K562 (cell line): ENCODE data around the gene EGLN1. TPM values are rescaled to one million over a fixed set of nuclear protein-coding genes. Genes with fewer than 3 reads are reported as not detected.
A peak's percentile ranks its signal among the peaks of the same experiment; 100 is the strongest.
"Not testable (repeated sequence)": the region's sequence is repeated elsewhere in the genome, so short reads cannot be mapped to it uniquely, and the experiment has no call there.

Experiments used
- ATAC-seq: fragments of 200-7000 bp; cut with Tn5 transposase; 3 replicates; pipeline ENCODE4 v1.9.1; 2020; ENCODE audit warnings: moderate library complexity
- BruUV-seq: library from RNA; stranded (reverse); fragments of 400-500 nt; replicated peaks from 2 replicates; lab custom pipeline; 2021; lab: Mats Ljungman, UMichigan
- CTCF ChIA-PET: fragments of 300-600 bp; formaldehyde crosslinking; extraction: SDS; loops from one replicate; lab custom pipeline; 2021; ENCODE audit warnings: low intra/inter-chr PET ratio; lab: Yijun Ruan, JAX
- POLR2A ChIA-PET: fragments of 300-600, 350-650 bp; sonication (Branson Sonifier 250); formaldehyde crosslinking; extraction: SDS; loops from one replicate; lab custom pipeline; 2021; ENCODE audit warnings: antibody characterized with exemption, inconsistent platforms; lab: Yijun Ruan, JAX
- DNase-seq, 4 experiments: peaks; one replicate each; pipeline versions ENCODE4 v3.0.0 to v3.0.0-alpha.2; 2011 to 2018; ENCODE audit warnings: low spot score in 3 of 4, mixed read lengths in 3 of 4; ENCODE audit errors: extremely low read depth in 1 of 4
- FAIRE-seq: peaks from 2 replicates; lab custom pipeline; 2011; peaks lifted over from hg19 to GRCh38; lab: Jason Lieb, UNC
- H2AFZ ChIP-seq: 2 replicates; pipeline ENCODE4 v1.6.0; 2011; ENCODE audit warnings: low read depth, low read length, control low read depth, inconsistent platforms
- H3K27ac ChIP-seq: fragments of 200-600 bp; 3 replicates; pipeline ENCODE4 v1.8.0; 2011; ENCODE audit warnings: low read depth, mild to moderate bottlenecking, control low read depth, inconsistent platforms, low read length, moderate library complexity, mixed read lengths; ENCODE audit errors: extremely low read depth
- H3K27me3 ChIP-seq, 2 experiments: fragments of 300-600 bp in 1 of 2; 2 replicates in 1 of 2; 3 replicates in 1 of 2; pipeline versions ENCODE4 v1.6.0 to v1.8.0; 2011; ENCODE audit warnings: inconsistent platforms in 2 of 2, low read length in 2 of 2, mild to moderate bottlenecking in 1 of 2, mixed read lengths in 1 of 2, moderate library complexity in 1 of 2; ENCODE audit not compliant: control insufficient read depth in 2 of 2, insufficient read depth in 2 of 2
- H3K36me3 ChIP-seq: fragments of 300-600 bp; 3 replicates; pipeline ENCODE4 v1.8.0; 2011; ENCODE audit warnings: mild to moderate bottlenecking, low read length, inconsistent platforms; ENCODE audit not compliant: control insufficient read depth, insufficient read depth
- H3K4me1 ChIP-seq, 2 experiments: fragments of 200-600 bp in 1 of 2; replicated peaks in 1 of 2; 2 replicates in 1 of 2; 3 replicates in 1 of 2; pipeline versions ENCODE4 v1.5.1 to v1.8.0; 2011; ENCODE audit warnings: inconsistent platforms in 2 of 2, low read length in 2 of 2, mild to moderate bottlenecking in 1 of 2, mixed read lengths in 1 of 2, moderate library complexity in 1 of 2; ENCODE audit not compliant: control insufficient read depth in 2 of 2, insufficient read depth in 2 of 2
- H3K4me2 ChIP-seq: 2 replicates; pipeline ENCODE4 v1.6.1; 2011; ENCODE audit warnings: low read length, control low read depth, inconsistent platforms, mixed read lengths; ENCODE audit not compliant: insufficient read depth
- H3K4me3 ChIP-seq: fragments of 200-600 bp; sonication (generic), shearing (Covaris generic); 2 replicates; pipeline ENCODE4 v1.5.1; 2016; ENCODE audit warnings: control low read depth, inconsistent platforms
- H3K79me2 ChIP-seq: fragments of 200-600 bp; 3 replicates; pipeline ENCODE4 v1.8.0; 2011; ENCODE audit warnings: low read length, inconsistent platforms; ENCODE audit not compliant: control insufficient read depth, insufficient read depth
- H3K9ac ChIP-seq, 2 experiments: 2 replicates each; pipeline versions ENCODE4 v1.6.0 to v1.6.1; 2011; ENCODE audit warnings: low read depth in 2 of 2, low read length in 2 of 2, control low read depth in 1 of 2, inconsistent platforms in 1 of 2, mild to moderate bottlenecking in 1 of 2, mixed read lengths in 1 of 2; ENCODE audit not compliant: insufficient read depth in 1 of 2
- H3K9me1 ChIP-seq: one replicate; pipeline ENCODE4 v1.6.0; 2011; ENCODE audit warnings: inconsistent platforms, mild to moderate bottlenecking, low read length, moderate library complexity; ENCODE audit not compliant: control insufficient read depth, insufficient read depth
- H3K9me3 ChIP-seq: replicated peaks from 2 replicates; pipeline ENCODE4 v1.5.1; 2011; ENCODE audit warnings: low read depth, low read length, inconsistent platforms; ENCODE audit not compliant: control insufficient read depth, insufficient read depth
- H4K20me1 ChIP-seq: replicated peaks from 2 replicates; pipeline ENCODE4 v1.6.1; 2011; ENCODE audit warnings: low read length, inconsistent platforms, mixed read lengths; ENCODE audit not compliant: control insufficient read depth, insufficient read depth
- FOXK2 ChIP-seq, 2 experiments: fragments of 450-650 bp; IDR thresholded peaks in 1 of 2; conservative IDR thresholded peaks in 1 of 2; 2 replicates each; pipeline ENCODE4 v1.6.1; 2016; ENCODE audit warnings: low read depth in 2 of 2, mild to moderate bottlenecking in 1 of 2
- ZNF121 ChIP-seq: sonication (generic); formaldehyde crosslinking; conservative IDR thresholded peaks from 2 replicates; pipeline ENCODE4 v1.8.0; 2022; ENCODE audit warnings: missing genetic modification reagents
- ZNF699 ChIP-seq: fragments of 250-450 bp; sonication (Bioruptor Pico); IDR thresholded peaks from 2 replicates; pipeline ENCODE4 v1.8.0; 2021; ENCODE audit warnings: mild to moderate bottlenecking, moderate library complexity; ENCODE audit not compliant: insufficient replicate concordance
- WGBS: fragments of 100-300 bp; shearing (Covaris generic); methylation state at CpG from one replicate; pipeline ENCODE4 v1.1.6; 2016; ENCODE audit warnings: low coverage, mixed read lengths; ENCODE audit not compliant: insufficient coverage; ENCODE audit errors: missing lambda C conversion rate; 5-methylcytosine and 5-hydroxymethylcytosine counted together
- in situ Hi-C: fragments of 300-500 bp; cut with MboI; formaldehyde crosslinking; loops from 4 replicates; pipeline ENCODE4 v1.15.0; 2018; ENCODE audit warnings: inconsistent platforms, mixed read lengths
- intact Hi-C: fragments of 100-400 bp; cut with micrococcal nuclease; formaldehyde crosslinking; loops from 2 replicates; pipeline ENCODE4 v1.14.2; 2022
- polyA plus RNA-seq, 8 experiments: library from polyadenylated mRNA; depleted of rRNA in 4 of 8; stranded (reverse) in 5 of 8; unstranded in 3 of 8; fragments of >200 nt; fragmentation: Nextera tagmentation in 2 of 8; fragmentation: Illumina TruSeq in 1 of 8; extraction: Ambion mirVana in 2 of 8; extraction: Trizol in 1 of 8; gene quantifications; 2 replicates each; pipeline versions ENCODE4 v1.2.1 to v1.2.3, GENCODE V29; 2011 to 2014; ENCODE audit warnings: inconsistent platforms in 1 of 8, missing spikeins in 1 of 8
- total RNA-seq, 7 experiments: library from RNA; depleted of rRNA in 6 of 7; stranded (reverse); fragments of >200 nt in 6 of 7; fragmentation: Illumina TruSeq in 2 of 7; extraction: Trizol in 2 of 7; gene quantifications; 2 replicates each; pipeline versions ENCODE4 v1.2.1 to v1.2.3, GENCODE V29; 2011 to 2021; ENCODE audit warnings: low replicate concordance in 1 of 7

Gene EGLN1
- total and polyA plus RNA-seq, 9 of the 15 experiments (the other 6 are each of a cell fraction or from before 2014, with no cell fraction given), result 5.2 to 54.3 (median 24.6) TPM

GRCh38 chr1:231351816-231352215, 70.3 kb downstream of the EGLN1 start:
- H3K9me3 ChIP-seq, result no peaks in the 10 kb centered on the region
- ChIA-PET POLR2A (interaction anchor here (0.6 to 0.9 kb wide), 2 partner anchors 28 to 246 kb away, joined by 3 read pairs; no protein-coding TSS in a partner anchor), CTCF (no interaction called here)
- H3K27ac ChIP-seq, result no peak overlapping the region
- no peaks in the 10 kb centered on the region for H3K27me3 ChIP-seq
- peaks cover 0 to 18% of the 10 kb centered on the region in 2 experiments; a peak in 3 of 5 replicates for H3K4me1 ChIP-seq
- H3K4me3 ChIP-seq, result no peak overlapping the region
- no peak for TF ChIP-seq ZNF699 (CRISPR knock-in tag)
- TF ChIP-seq FOXK2 (conservative IDR thresholded peaks at IDR 0.05 in 1 of 2, IDR thresholded peaks at IDR 0.05 in 1 of 2; ENCODE audit: low read depth in 2 of 2), result no peak
- peaks cover 60% of the 10 kb centered on the region for H3K36me3 ChIP-seq
- FAIRE-seq (peak; percentile 11), DNase-seq (no peak), ATAC-seq (no peak)
- in situ Hi-C loops (no loop called here), intact Hi-C loops (no loop called here)
- no peak overlapping the region for H3K4me2 ChIP-seq
- WGBS, result 78% methylated on average over 2 of the region's 2 CpGs
- H3K79me2 ChIP-seq, result no peaks in the 10 kb centered on the region
- BruUV-seq, result no TSS peak
- H2AFZ ChIP-seq, result no peak overlapping the region
- no peaks in the 10 kb centered on the region for H3K9me1 ChIP-seq
- H3K9ac ChIP-seq, result no peak overlapping the region
- no peaks in the 10 kb centered on the region for H4K20me1 ChIP-seq

GRCh38 chr1:231348856-231349255, 73.2 kb downstream of the EGLN1 start:
- POLR2A ChIA-PET, result interaction anchor here (1.2 to 2.2 kb wide), 3 partner anchors 9 to 12 kb away, joined by 3 to 10 read pairs (median 5); partner anchors contain the start of genes EXOC8 and SPRTN
- not testable (repeated sequence) for BruUV-seq
- H3K36me3 ChIP-seq, result peaks cover 69% of the 10 kb centered on the region

More at GRCh38 chr1:231348856-231349255, 73.2 kb downstream of the EGLN1 start:
- H3K9ac ChIP-seq, H3K27ac ChIP-seq, intact Hi-C loops, H3K4me2 ChIP-seq, H3K27me3 ChIP-seq, H3K4me1 ChIP-seq, H4K20me1 ChIP-seq, FAIRE-seq, ATAC-seq, H3K4me3 ChIP-seq, DNase-seq, H2AFZ ChIP-seq, H3K79me2 ChIP-seq, H3K9me1 ChIP-seq, in situ Hi-C loops, CTCF ChIA-PET, H3K9me3 ChIP-seq: not testable (repeated sequence)
- WGBS, result 86% methylated on average over 1 of the region's 1 CpG
- TF ChIP-seq ZNF121, result peak; percentile 69
